ENCODE data around the gene ITPR2. TPM values are rescaled to one million over a fixed set of nuclear protein-coding genes. Genes with fewer than 3 reads are reported as not detected.
A peak's percentile ranks its signal among the peaks of the same experiment; 100 is the strongest.

Gene ITPR2
- total RNA-seq, 4 donors from 2014 or later, result 42.8 to 62.5 (median 52.1) TPM

- DNase-seq (ENCODE audit: low spot score in 2 of 2), result no peak
- 61 to 68% methylated on average over 3 of the region's 3 CpGs for WGBS, 2 donors
- intact Hi-C loops (cut with DNase I; ENCODE audit: low total_unique reads), result loop anchor here (10.0 kb wide), 1 partner anchor 312 kb away; no protein-coding TSS in a partner anchor
- H3K4me3 ChIP-seq (ENCODE audit: low read depth, poor library complexity, severe bottlenecking), result no peak overlapping the region
- TF ChIP-seq CTCF (IDR thresholded peaks at IDR 0.05) (no peak), POLR2A (IDR thresholded peaks at IDR 0.05) (no peak)
Measured at GRCh38 chr12:26406391-26406790, 426.6 kb downstream of the ITPR2 start.

- 82 to 84% methylated on average over 5 of the region's 5 CpGs for WGBS, 2 donors
- TF ChIP-seq POLR2A (IDR thresholded peaks at IDR 0.05) (no peak), CTCF (IDR thresholded peaks at IDR 0.05) (no peak)
- DNase-seq (ENCODE audit: low spot score in 2 of 2), result no peak
- intact Hi-C loops (cut with DNase I; ENCODE audit: low total_unique reads), result loop anchor here (10.0 kb wide), 1 partner anchor 309 kb away; no protein-coding TSS in a partner anchor
- H3K4me3 ChIP-seq (ENCODE audit: low read depth, poor library complexity, severe bottlenecking), result no peak overlapping the region
Measured at GRCh38 chr12:26403601-26404000, 429.4 kb downstream of the ITPR2 start.

GRCh38 chr12:26402648-26403047 is 430.3 kb downstream of the ITPR2 start:
- intact Hi-C loops (cut with DNase I; ENCODE audit: low total_unique reads), result loop anchor here (10.0 kb wide), 1 partner anchor 308 kb away; no protein-coding TSS in a partner anchor
- DNase-seq (ENCODE audit: low spot score in 2 of 2), result peak in 1 of 2 donors; percentile 42
- H3K4me3 ChIP-seq (ENCODE audit: low read depth, poor library complexity, severe bottlenecking), result no peak overlapping the region
- no peak for TF ChIP-seq POLR2A (IDR thresholded peaks at IDR 0.05)
- no peak for TF ChIP-seq CTCF (IDR thresholded peaks at IDR 0.05)
- WGBS, 2 donors, result 61 to 67% methylated on average over 4 of the region's 4 CpGs

- WGBS, 2 donors, result 93 to 94% methylated on average over 1 of the region's 1 CpG
- intact Hi-C loops (cut with DNase I; ENCODE audit: low total_unique reads), result loop anchor here (10.0 kb wide), 1 partner anchor 307 kb away; no protein-coding TSS in a partner anchor
- no peak overlapping the region for H3K4me3 ChIP-seq (ENCODE audit: low read depth, poor library complexity, severe bottlenecking)
- TF ChIP-seq POLR2A (IDR thresholded peaks at IDR 0.05), result no peak
- TF ChIP-seq CTCF (IDR thresholded peaks at IDR 0.05), result no peak
- DNase-seq (ENCODE audit: low spot score in 2 of 2), result no peak
Measured at GRCh38 chr12:26401874-26402273, 431.1 kb downstream of the ITPR2 start.

- no peak overlapping the region for H3K4me3 ChIP-seq (ENCODE audit: low read depth, poor library complexity, severe bottlenecking)
- no peak for DNase-seq (ENCODE audit: low spot score in 2 of 2)
- 90 to 92% methylated on average over 8 of the region's 8 CpGs for whole genome bisulfite sequencing, 2 donors
- TF ChIP-seq CTCF (IDR thresholded peaks at IDR 0.05) (no peak), POLR2A (IDR thresholded peaks at IDR 0.05) (no peak)
- intact Hi-C loops (cut with DNase I; ENCODE audit: low total_unique reads), result loop anchor here (10.0 kb wide), 1 partner anchor 306 kb away; no protein-coding TSS in a partner anchor
Measured at GRCh38 chr12:26400627-26401026, 432.4 kb downstream of the ITPR2 start.

GRCh38 chr12:26399381-26399780 is 433.6 kb downstream of the ITPR2 start:
- no peak for DNase-seq (ENCODE audit: low spot score in 2 of 2)
- TF ChIP-seq POLR2A (IDR thresholded peaks at IDR 0.05) (no peak), CTCF (IDR thresholded peaks at IDR 0.05) (no peak)
- H3K4me3 ChIP-seq (ENCODE audit: low read depth, poor library complexity, severe bottlenecking), result no peak overlapping the region
- 89 to 91% methylated on average over 1 of the region's 1 CpG for WGBS, 2 donors
- intact Hi-C loops (cut with DNase I; ENCODE audit: low total_unique reads), result no loop called here

All from lower leg skin (tissue), 4 donors.